GM19193 (cell line): ENCODE data around the gene ADAM12.

ENCODE experiments used
- POLR2A ChIP-seq: IDR thresholded peaks from 4 replicates; pipeline ENCODE4 v1.6.1; 2011; ENCODE audit not compliant: insufficient read depth, insufficient read length; ENCODE audit errors: extremely low read depth

The ADAM12 gene

DNA sequence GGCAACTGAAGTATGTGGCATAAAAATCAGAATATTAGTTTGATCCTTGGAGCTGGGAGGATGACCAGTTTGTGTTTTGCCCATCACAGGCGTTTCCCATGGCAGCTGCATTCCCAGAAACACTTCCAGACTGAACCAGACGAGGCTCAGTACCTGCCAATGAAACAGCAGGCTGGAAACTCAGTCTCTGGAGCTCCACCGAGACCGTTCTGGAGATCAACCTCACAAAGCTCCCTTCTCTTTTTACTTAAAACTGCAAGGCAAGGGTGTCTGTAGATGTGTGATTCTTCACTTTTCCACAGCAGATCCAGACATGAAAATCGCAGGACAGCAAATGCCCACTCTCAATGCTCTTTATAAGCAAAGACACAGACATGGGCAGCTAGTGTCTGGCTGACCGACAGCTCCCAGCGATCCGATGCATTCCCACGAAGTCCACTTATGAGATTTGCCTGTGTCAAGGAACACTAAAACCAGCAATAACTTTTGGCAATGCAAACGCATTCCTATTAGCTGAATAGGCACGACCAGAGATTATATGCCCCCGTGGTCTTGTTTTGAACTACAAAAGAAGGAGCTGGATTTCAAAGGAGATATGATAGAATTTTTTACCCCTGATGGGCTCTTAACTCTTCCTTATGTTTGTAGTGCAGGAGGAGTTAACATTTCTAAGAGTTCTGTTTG, 72.6 kb downstream of the ADAM12 start:
- TF ChIP-seq POLR2A, result no peak

GRCh38 chr10:126314863-126315493, 73.3 kb downstream of the ADAM12 start:
- no peak for TF ChIP-seq POLR2A

DNA sequence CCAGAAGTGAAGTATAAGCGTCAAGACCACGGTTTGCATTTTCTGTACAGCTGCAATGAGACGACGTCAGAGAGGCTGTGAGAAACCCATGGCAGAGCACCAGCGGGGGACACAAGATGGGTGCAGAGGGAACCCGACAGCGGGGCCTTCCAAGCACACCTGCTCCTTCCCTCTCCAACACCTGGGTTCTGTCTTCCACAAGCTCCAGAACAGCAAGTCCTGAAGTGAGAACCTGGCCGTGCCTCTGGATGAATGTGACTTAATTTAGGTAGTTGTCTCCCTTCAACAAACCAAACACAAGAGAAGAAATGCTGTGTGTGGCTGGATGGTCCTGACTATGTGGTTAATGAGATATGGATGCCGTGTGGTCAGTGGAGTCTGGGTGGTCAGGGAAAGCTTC, 76.1 kb downstream of the ADAM12 start:
- TF ChIP-seq POLR2A, result no peak

DNA sequence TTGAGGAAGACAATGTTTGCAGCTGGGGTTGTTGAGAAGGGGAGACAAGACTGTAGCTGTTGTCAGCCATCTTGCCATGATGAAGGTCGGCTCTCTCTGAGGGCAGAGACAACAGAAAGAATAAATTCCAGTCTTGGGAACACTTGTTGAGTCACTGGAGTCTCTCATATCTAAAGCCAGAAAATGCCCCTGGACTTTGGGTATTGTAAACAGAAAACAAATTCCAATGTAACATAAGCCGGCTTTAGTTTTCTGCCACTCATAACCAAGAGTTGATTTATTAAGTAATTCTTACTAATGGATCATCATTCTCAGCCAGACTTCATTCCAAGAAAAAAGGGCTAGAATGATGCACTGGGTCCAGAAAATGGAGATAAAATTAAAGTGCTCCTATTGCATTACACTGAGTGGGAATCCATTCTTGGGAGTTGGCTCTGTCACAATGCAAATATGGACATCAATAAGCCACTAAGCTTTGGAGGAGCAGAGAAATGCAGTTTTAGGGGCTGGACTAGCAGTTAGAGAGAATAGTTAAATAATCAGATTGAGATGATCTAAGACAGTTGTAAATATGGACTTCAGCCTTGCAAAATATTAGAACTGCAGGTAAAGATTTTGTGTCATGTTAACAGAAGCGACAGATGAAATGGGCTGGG, 78.9 kb downstream of the ADAM12 start:
- no peak for TF ChIP-seq POLR2A

GRCh38 chr10:126302826-126303665, 85.2 kb downstream of the ADAM12 start:
- TF ChIP-seq POLR2A, result no peak

DNA sequence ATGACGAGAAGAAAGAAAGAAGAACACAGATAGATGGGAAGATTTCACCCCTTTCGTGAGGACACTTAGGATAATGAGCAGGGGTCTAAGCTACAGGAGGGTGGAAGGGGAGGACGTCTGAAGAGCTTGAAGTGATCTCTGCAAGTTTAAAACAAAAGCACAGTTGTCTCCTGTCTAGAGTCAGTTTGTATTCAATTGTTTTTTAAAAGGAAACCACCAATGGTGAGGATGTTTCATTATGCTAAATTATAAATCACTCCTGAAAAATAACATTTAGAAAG, 85.9 kb downstream of the ADAM12 start:
- no peak for TF ChIP-seq POLR2A

DNA sequence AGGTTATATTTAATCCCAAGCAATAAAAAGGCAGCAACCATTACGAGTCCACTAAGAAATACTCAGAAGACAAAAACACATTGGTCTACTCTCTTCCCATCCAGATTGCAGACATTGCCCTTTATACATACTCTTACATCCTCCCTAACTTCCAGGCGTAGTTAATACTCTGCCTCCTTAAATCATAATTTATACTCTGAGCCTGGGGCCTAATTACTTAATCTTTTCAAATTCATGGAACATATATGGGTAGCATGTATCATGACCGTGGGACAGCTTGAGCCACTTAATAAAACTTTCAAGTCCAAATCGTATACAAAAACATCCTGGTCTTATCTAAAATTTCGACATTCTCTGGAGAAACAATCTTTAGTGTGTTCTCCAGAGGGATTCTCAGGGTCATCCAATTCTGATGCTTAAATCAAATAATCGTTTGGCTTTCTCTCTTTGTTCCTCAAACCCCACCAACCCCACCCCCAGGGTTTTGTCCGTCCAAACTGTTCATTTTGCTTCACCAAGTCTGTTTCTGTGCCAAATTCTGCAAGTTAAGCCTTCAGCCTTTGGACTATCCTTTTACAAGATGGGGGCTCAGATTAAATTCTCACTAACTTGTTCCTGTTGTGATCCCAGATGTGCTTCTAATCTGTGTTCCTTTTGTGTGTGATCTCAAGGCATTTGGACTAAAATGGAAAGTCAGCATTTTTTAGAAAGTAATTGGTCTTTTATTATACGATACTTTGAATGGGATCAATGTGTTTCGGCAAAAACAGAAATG, 86.4 kb downstream of the ADAM12 start:
- TF ChIP-seq POLR2A, result no peak

GRCh38 chr10:126294451-126294850, 93.8 kb downstream of the ADAM12 start:
- TF ChIP-seq POLR2A, result no peak

DNA sequence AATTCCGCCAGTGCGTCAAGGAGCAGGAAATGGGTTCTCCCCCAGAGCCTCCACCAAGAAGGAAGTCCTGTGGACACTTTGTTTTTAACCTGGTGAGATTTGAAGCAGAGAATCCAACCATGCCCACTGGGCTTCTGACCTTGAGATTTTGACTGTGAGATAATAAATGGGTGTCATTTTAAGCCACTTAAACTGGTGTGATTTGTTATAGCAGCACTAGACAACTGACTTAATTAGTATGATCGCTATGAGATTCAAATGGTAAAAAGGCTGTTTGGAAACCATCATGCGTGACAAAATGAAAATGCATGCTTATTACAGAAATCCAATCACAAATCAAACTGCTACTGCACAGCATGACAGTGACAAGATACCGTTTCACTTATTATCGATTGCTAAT, 98.0 kb downstream of the ADAM12 start:
- no peak for TF ChIP-seq POLR2A

GRCh38 chr10:126288547-126289493, 99.5 kb downstream of the ADAM12 start:
- no peak for TF ChIP-seq POLR2A

- TF ChIP-seq POLR2A, result no peak
Observed at GRCh38 chr10:126286256-126286780, 102.0 kb downstream of the ADAM12 start.

GRCh38 chr10:126283307-126283706, 105.0 kb downstream of the ADAM12 start:
- TF ChIP-seq POLR2A, result no peak

DNA sequence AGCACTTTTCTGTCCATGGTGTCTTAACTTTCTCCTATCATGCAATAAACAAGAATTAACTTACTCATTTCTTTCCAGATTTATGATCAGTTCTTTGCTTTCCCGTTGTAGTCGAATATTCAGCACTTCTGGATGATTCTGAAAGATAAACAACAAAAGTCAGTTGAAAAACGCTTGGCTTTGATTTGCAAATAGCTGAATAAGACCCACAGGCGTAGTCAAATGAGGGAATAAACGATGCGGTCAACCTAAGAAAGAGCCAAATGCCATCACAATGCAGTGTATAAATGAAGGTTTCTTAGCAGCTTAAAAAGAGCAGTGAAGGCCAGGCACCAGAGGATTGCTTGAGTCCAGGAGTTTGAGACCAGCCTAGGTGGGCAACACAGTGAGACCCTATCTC, 109.4 kb downstream of the ADAM12 start:
- no peak for TF ChIP-seq POLR2A
